Suprapubic skin (tissue), 4 donors: ENCODE results near the gene GLUD1. TPM values are rescaled to one million over a fixed set of nuclear protein-coding genes. Genes with fewer than 3 reads are reported as not detected.
"Not testable (repeated sequence)": the region's sequence is repeated elsewhere in the genome, so short reads cannot be mapped to it uniquely, and the experiment has no call there.

Source experiments
- DNase-seq, 2 donors: peaks; one replicate each; pipeline ENCODE4 v3.0.0-alpha.2; 2019; ENCODE audit warnings: low spot score in 2 of 2
- H3K27ac ChIP-seq: fragments of 200-600 bp; sonication (generic); one replicate; pipeline ENCODE4 v1.5.1; 2019
- H3K27me3 ChIP-seq: fragments of 200-600 bp; sonication (generic); one replicate; pipeline ENCODE4 v1.5.1; 2019
- H3K36me3 ChIP-seq: fragments of 200-600 bp; sonication (generic); one replicate; pipeline ENCODE4 v1.5.1; 2019
- H3K4me1 ChIP-seq: fragments of 200-600 bp; sonication (generic); one replicate; pipeline ENCODE4 v1.5.1; 2019
- H3K4me3 ChIP-seq: fragments of 200-600 bp; sonication (generic); one replicate; pipeline ENCODE4 v1.5.1; 2019; ENCODE audit warnings: mild to moderate bottlenecking
- H3K9me3 ChIP-seq: fragments of 200-600 bp; sonication (generic); one replicate; pipeline ENCODE4 v1.5.1; 2019
- EP300 ChIP-seq: sonication (generic); formaldehyde crosslinking; IDR thresholded peaks from one replicate; pipeline ENCODE4 v1.6.1; 2017; ENCODE audit warnings: antibody characterized with exemption
- POLR2A ChIP-seq, 2 donors: fragments of 450-650 bp; IDR thresholded peaks; one replicate each; pipeline ENCODE4 v1.6.1; 2017; ENCODE audit warnings: antibody characterized with exemption in 2 of 2, mild to moderate bottlenecking in 2 of 2, moderate library complexity in 2 of 2
- POLR2AphosphoS5 ChIP-seq, 3 donors: sonication (generic); formaldehyde crosslinking; IDR thresholded peaks; one replicate each; pipeline ENCODE4 v1.6.1; 2017; ENCODE audit warnings: antibody characterized with exemption in 3 of 3
- WGBS: methylation state at CpG from one replicate; pipeline ENCODE4 v1.1.5; 2018; 5-methylcytosine and 5-hydroxymethylcytosine counted together
- total RNA-seq, 4 donors: library from RNA; depleted of rRNA; stranded (reverse); fragments of >200 nt; gene quantifications; one replicate each; pipeline ENCODE4 v1.1.0, GENCODE V29; 2016
- TF ChIP-seq, protein P1 (sequence below), 2 donors: fragments of 200-600 bp in 1 of 2; fragments of 450-650 bp in 1 of 2; sonication (generic) in 1 of 2; IDR thresholded peaks; one replicate each; pipeline ENCODE4 v1.5.1; 2016 to 2019; ENCODE audit warnings: antibody characterized with exemption in 2 of 2, mild to moderate bottlenecking in 1 of 2, moderate library complexity in 1 of 2

GLUD1 gene
- total RNA-seq, 4 donors from 2014 or later: 160 to 187 (median 174) TPM

DNA sequence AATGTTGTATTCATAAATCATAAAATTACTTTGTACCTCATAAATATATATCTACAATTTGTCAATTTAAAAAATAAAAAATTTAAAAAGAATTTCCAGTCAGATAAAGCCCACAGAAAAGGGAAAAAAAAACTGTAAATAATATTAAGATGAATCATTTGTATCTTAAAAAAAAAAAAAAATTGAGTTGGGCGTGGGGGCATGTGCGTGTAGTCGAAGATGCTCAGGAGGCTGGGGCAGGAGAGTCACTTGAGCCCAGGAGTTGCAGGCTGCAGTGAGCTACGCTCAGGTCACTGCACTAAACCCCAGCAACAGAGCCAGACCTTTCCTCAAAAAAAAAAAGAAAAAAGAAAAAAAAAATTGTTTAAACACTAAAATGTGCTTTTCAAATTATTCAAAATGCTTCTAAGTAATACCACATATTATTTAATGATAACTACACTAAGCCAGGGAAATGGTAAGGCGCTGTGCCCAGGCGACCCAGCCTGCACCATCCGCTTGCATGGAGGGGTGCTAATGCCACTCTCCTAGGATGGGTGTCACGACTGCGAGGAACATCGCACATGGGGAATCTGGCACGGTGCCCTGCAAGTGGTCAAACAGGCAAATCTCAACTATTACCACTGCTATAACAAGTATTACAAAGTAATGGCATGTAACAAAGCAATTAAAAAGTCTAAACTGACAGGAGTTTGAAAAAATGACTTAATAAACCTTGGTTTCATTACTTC is 15.4 kb downstream of the GLUD1 start:
- Histone ChIP-seq H3K27ac (no peak overlapping the region), H3K4me1 (peaks cover 35% of the 10 kb centered on the region), H3K4me3 (no peak overlapping the region), H3K9me3 (no peaks in the 10 kb centered on the region), H3K27me3 (no peaks in the 10 kb centered on the region), H3K36me3 (peaks cover 7% of the 10 kb centered on the region)
- TF ChIP-seq EP300 (no peak), POLR2AphosphoS5 (IDR thresholded peaks at IDR 0.05) (no peak), POLR2A (IDR thresholded peaks at IDR 0.05) (no peak)
- TF ChIP-seq, protein P1, sequence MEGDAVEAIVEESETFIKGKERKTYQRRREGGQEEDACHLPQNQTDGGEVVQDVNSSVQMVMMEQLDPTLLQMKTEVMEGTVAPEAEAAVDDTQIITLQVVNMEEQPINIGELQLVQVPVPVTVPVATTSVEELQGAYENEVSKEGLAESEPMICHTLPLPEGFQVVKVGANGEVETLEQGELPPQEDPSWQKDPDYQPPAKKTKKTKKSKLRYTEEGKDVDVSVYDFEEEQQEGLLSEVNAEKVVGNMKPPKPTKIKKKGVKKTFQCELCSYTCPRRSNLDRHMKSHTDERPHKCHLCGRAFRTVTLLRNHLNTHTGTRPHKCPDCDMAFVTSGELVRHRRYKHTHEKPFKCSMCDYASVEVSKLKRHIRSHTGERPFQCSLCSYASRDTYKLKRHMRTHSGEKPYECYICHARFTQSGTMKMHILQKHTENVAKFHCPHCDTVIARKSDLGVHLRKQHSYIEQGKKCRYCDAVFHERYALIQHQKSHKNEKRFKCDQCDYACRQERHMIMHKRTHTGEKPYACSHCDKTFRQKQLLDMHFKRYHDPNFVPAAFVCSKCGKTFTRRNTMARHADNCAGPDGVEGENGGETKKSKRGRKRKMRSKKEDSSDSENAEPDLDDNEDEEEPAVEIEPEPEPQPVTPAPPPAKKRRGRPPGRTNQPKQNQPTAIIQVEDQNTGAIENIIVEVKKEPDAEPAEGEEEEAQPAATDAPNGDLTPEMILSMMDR (IDR thresholded peaks at IDR 0.05): no peak
- DNase-seq: no peak
- WGBS: 71% methylated on average over 11 of the region's 11 CpGs

DNA sequence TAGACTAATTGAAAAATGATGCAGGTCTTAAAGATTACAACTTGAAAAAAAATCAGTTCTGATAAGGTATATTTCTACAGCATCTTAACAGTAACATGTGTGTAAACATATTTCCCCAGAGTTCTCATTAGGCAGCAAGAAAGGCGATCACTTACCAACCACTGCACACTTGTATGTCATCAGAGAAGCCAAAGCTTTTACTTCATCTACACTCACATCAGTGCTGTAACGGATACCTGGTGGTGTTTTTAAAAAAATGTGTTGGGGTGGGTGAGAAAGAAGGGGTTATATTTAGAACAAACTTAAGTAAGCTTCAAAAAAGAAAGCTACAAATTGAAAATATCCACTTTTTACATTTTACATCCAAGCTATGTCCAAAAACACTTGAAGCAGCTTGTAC is 18.2 kb downstream of the GLUD1 start:
- not testable (repeated sequence) for DNase-seq, H3K27ac ChIP-seq, H3K27me3 ChIP-seq, H3K4me3 ChIP-seq, H3K9me3 ChIP-seq
- H3K36me3 ChIP-seq: peaks cover 27% of the 10 kb centered on the region
- WGBS: 89% methylated on average over 2 of the region's 2 CpGs
- H3K4me1 ChIP-seq: peaks cover 11% of the 10 kb centered on the region

DNA sequence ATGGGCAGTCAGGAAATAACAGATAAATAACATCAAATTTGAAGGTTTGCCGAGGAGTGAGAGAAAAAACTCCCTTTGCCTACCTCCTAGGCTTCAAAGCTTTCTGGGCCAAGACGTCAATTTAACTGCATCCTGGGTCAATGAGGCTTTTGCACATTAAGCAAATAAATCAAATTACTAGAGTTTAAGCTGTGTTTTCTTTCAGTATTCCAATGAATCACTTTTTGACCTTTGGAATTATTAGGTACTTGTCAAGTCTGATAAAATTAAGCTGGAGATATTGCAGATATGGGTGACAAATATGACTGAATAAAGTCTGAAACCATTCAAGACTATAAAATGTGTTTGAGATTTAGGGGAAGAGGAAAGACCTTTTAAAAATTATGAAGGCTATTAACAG is 22.2 kb downstream of the GLUD1 start:
- H3K27me3 ChIP-seq: no peaks in the 10 kb centered on the region
- no peaks in the 10 kb centered on the region for H3K9me3 ChIP-seq
- peaks cover 63% of the 10 kb centered on the region for H3K36me3 ChIP-seq
- no peaks in the 10 kb centered on the region for H3K4me1 ChIP-seq
- TF ChIP-seq, protein P1 (IDR thresholded peaks at IDR 0.05): no peak
- TF ChIP-seq POLR2A (IDR thresholded peaks at IDR 0.05): no peak
- no peak for TF ChIP-seq EP300
- no peak for TF ChIP-seq POLR2AphosphoS5 (IDR thresholded peaks at IDR 0.05)
- H3K4me3 ChIP-seq: no peak overlapping the region
- WGBS: 83% methylated on average over 2 of the region's 2 CpGs
- DNase-seq: no peak
- H3K27ac ChIP-seq: no peak overlapping the region

DNA sequence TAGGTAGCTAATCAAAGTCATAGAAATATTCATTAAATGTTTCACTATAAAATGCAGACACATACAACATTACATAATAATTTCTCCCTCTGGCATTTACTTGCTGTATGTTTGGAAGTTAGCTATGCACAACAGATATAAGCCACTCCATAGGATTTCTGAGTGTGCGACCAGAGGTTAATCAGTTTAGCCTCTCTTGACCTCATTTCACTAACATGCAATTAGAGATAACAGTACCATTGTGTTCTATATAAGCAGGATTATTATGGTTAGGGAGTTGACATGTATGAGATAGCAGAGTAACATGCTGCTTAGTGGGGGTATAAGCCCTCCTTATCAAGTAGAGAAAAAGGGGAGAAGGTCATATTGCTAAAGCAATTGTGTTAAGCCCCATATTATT is 26.4 kb downstream of the GLUD1 start:
- peaks cover 91% of the 10 kb centered on the region for H3K36me3 ChIP-seq
- no peak for TF ChIP-seq POLR2AphosphoS5 (IDR thresholded peaks at IDR 0.05)
- TF ChIP-seq POLR2A (IDR thresholded peaks at IDR 0.05): no peak
- TF ChIP-seq EP300: no peak
- TF ChIP-seq, protein P1 (IDR thresholded peaks at IDR 0.05): no peak
- no peak for DNase-seq

DNA sequence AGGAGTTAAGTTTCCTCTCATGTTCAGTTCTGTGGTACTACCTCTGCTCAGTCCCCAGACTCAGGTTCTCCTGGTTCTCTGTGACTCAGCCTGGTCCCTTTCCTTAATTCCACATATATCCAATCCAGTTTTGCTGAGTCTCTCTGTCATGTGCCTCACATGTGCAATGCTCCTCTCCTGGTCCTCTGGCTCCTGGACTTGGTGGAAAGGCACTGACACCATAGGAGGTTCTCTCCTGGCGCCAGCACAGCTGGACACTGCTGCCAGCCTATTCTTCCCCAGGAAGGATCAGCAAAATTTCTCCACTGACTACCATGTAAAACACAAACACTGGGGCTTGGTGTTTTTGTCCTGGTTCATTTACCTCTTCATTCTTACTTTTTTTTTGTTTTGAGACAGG is 27.8 kb downstream of the GLUD1 start:
- no peaks in the 10 kb centered on the region for H3K9me3 ChIP-seq
- 100% methylated on average over 1 of the region's 1 CpG for WGBS
- H3K4me1 ChIP-seq: no peaks in the 10 kb centered on the region
- peaks cover 93% of the 10 kb centered on the region for H3K36me3 ChIP-seq
- no peaks in the 10 kb centered on the region for H3K27me3 ChIP-seq
- H3K4me3 ChIP-seq: no peak overlapping the region
- no peak overlapping the region for H3K27ac ChIP-seq
- TF ChIP-seq, protein P1 (IDR thresholded peaks at IDR 0.05): no peak
- no peak for TF ChIP-seq POLR2AphosphoS5 (IDR thresholded peaks at IDR 0.05)
- TF ChIP-seq POLR2A (IDR thresholded peaks at IDR 0.05): no peak
- no peak for TF ChIP-seq EP300
- DNase-seq: no peak

More for the DNA sequence above, 26.4 kb downstream of the GLUD1 start:
- no peak overlapping the region for H3K4me3 ChIP-seq
- no peaks in the 10 kb centered on the region for H3K4me1 ChIP-seq
- H3K9me3 ChIP-seq: no peaks in the 10 kb centered on the region
- H3K27me3 ChIP-seq: no peaks in the 10 kb centered on the region
- 97% methylated on average over 1 of the region's 1 CpG for WGBS
- H3K27ac ChIP-seq: no peak overlapping the region
